DOHH2 (cell line): ENCODE results near the gene RARA.

ENCODE experiments used
- CTCF ChIP-seq: fragments of 200-600 bp; sonication (generic); IDR thresholded peaks from one replicate; pipeline ENCODE4 v1.5.1; 2014; ENCODE audit warnings: antibody characterized with exemption, mild to moderate bottlenecking, low read depth, low read length; ENCODE audit not compliant: poor library complexity, severe bottlenecking
- EZH2phosphoT487 ChIP-seq: fragments of 200-600 bp; sonication (generic); IDR thresholded peaks from 2 replicates; pipeline ENCODE4 v1.6.1; 2017; ENCODE audit warnings: borderline replicate concordance, mild to moderate bottlenecking, antibody characterized with exemption, low read length, moderate library complexity, mixed read lengths

GRCh38 chr17:40314584-40314956 lies 5.6 kb downstream of the RARA start:
- TF ChIP-seq CTCF (no peak), EZH2phosphoT487 (no peak)
